Measurements from ENCODE around the gene C11orf52. TPM values are rescaled to one million over a fixed set of nuclear protein-coding genes. Genes with fewer than 3 reads are reported as not detected.

The C11orf52 gene
- total RNA-seq, 4 donors from 2014 or later: 3.5 to 7.5 (median 4.1) TPM; not detected in 1

DNA sequence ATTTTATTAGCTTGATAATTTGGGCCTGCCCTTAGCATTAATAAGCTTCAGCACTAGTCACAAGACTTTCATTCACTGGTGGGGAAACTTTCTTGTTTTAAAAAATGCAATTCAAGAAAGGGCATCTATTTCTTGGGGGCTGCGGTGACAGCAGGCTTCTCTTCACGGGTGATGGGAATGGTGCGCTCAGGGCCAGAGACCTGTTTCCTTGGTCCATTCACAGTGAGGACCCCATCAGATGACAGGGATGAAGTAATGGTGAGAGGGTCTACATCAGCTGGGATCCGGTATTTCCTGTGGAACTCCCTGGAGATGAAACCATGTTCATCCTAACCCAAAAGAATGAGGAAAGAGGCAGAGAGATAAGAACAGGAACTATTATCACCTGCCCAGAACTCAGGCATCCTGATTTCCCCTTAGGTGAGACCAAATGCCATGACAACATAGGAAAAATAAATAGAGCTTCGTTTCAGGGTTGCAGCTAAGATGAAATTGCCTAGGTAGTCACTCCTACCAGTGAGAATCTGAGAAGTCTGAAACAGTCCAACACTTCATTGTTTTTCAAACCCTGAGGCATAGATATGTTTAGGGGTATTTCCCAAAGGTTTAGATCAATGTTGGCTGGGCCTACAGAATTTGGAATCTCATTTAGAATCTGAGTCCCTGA, 9.9 kb upstream of the C11orf52 start:
- TF ChIP-seq, protein P1, sequence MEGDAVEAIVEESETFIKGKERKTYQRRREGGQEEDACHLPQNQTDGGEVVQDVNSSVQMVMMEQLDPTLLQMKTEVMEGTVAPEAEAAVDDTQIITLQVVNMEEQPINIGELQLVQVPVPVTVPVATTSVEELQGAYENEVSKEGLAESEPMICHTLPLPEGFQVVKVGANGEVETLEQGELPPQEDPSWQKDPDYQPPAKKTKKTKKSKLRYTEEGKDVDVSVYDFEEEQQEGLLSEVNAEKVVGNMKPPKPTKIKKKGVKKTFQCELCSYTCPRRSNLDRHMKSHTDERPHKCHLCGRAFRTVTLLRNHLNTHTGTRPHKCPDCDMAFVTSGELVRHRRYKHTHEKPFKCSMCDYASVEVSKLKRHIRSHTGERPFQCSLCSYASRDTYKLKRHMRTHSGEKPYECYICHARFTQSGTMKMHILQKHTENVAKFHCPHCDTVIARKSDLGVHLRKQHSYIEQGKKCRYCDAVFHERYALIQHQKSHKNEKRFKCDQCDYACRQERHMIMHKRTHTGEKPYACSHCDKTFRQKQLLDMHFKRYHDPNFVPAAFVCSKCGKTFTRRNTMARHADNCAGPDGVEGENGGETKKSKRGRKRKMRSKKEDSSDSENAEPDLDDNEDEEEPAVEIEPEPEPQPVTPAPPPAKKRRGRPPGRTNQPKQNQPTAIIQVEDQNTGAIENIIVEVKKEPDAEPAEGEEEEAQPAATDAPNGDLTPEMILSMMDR (IDR thresholded peaks at IDR 0.05; ENCODE audit: low read depth): no peak

DNA sequence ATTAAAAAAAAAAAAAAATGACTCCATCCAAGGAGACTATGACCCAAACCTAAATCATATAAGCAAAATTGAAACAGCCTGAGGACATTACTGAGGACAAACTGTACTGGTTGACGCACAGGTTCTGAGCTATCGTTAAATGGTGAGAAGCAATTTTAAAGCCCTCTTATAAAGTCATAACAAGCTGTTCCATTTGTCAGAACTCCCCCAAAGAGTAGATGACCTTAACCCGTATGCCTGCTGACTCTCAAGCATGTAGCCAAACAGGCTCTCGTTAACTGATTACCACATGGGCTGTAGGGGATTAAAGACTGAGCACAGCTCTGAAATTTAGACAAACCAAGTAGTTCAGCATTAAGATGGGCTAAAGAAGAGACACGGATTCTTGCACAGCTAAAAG, 9.3 kb upstream of the C11orf52 start:
- TF ChIP-seq, protein P1 (IDR thresholded peaks at IDR 0.05; ENCODE audit: low read depth): no peak

DNA sequence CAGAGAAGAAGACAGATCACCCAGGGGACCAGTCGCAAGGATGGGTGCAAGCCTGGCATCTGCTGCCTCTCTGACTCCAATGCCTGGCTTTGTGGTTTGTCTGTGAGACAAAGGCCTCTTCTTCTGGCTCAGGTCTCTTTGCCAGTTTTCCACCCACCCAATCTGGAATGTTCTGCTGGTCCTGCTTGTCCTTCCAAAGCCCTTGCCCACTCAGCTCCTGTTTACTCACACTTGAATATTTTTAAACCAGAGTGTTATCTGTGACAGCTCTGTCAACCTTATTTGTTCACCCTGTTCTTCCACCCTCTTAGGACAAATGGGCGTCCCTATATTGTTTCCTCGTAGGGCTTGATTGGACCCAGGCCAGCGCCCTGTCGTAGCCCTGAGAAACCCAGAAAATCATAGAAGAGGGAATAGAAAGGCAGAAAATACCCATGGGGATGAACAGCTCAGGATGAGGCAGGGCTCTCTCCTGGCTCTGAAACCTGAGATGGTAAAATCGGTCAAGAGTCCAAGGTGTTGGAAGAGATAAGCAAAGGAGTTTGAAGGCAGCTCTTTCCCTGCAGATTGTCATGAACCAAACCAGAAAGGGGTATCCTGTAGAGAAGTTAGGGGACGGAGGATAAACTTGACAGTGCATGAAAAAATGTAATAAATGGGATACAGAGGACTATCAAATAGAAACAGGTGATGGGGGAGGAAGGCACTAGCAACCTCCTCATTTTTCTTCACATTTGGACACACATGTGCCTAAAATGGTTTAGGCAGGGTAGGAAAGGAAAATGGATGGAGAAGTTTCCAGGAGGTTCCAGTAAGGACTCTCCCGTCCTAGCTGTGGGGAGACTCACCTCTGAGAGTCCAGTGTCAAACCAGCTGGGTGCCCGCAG, 7.8 kb upstream of the C11orf52 start:
- TF ChIP-seq, protein P1 (IDR thresholded peaks at IDR 0.05; ENCODE audit: low read depth): no peak

DNA sequence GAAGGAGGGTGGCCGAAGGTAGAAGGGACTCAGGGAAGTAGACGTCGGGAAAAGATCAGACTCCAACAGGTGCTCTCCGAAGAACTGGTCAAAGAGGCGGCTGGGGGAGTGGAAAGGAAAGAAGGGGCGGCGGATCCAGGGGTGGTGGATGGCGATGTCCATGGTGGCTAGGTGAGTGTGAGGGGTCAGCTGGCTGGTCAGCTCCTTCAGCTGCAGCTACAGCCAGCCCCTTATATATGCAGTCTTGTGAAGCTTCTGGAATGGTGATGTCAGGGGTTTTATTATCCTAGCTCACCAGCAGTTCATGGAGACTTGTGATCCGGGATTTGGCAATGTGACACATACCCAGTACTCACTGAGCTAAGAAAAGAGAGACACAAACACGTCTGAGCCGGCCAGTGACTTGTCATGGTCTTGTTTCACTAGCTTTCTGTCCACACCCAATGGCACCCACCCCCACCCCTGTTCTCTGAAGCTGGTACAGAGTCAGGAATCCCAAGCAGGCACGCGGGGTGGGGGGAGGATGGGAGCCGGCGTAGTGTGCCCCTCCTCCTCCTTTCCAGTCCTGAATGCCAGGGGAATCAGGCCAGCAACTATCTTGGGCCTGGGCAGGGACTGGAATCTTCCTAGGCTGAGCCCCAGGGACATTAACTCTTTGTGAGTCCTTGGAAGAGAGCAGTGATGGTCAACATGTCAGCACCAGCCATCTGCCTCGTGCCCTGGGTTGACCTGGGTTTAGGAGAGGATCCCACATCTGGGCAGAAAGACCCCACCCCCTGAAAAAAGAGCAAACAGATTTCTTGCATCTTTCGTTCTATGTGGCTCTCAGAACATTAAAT, 6.9 kb upstream of the C11orf52 start, which contains the start of gene CRYAB:
Gene CRYAB, minus strand, starts transcription at position 208 of the 839 bp plus-strand sequence. Its CDS starts 46 bp downstream, at position 162.
- TF ChIP-seq, protein P1 (IDR thresholded peaks at IDR 0.05; ENCODE audit: low read depth): no peak

DNA sequence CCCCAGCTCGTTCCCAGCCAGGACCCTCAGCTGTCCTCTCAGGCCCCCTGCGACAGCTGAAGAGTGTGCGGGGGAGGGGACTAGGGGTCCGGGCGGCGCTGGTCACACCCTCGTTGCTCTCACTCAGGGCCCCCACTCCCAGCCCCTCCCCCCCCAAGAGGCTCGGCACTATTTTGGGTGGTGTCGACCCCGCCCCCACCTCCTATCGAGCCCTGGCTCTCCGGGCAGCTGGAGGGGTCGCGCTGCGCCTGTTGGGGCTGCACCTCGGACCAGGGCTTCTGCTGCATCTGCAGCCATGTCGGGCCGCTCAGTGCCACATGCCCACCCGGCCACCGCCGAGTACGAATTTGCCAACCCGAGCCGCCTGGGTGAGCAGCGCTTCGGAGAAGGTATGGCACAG, 6.2 kb upstream of the C11orf52 start, which contains the start of gene HSPB2:
Gene HSPB2, plus strand, starts transcription at position 200 of the 400 bp plus-strand sequence. Its CDS starts 96 bp downstream, at position 296.
- TF ChIP-seq, protein P1 (IDR thresholded peaks at IDR 0.05; ENCODE audit: low read depth): no peak

DNA sequence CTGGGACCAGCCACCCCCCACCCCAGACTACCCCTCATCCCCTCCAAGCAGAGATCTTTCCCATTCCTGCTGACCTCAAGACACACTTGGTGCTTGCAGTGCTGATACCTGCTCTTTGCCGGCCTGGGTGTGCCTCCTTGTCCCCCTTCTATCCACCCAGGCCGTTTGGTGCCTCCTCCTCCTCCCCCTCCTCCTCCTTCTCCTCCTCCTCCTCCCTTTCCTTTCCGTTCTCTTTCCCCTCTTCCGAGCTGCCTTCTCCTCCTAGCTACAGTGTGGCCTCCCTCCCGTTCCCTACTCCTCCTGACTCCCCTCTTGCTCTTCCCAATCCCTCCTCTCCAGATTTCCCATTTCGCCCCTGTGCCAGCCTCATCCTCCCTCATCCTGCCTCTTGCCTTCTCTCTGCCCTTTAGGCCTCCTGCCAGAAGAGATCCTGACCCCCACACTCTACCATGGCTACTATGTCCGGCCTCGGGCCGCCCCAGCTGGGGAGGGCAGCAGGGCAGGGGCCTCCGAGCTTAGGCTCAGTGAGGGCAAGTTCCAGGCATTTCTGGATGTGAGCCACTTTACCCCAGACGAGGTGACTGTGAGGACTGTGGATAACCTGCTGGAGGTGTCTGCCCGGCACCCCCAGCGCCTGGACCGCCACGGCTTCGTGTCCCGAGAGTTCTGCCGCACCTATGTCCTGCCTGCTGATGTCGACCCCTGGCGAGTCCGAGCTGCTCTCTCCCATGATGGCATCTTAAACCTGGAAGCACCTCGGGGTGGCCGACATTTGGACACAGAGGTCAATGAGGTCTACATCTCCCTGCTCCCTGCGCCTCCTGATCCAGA, 5.5 kb upstream of the C11orf52 start:
- TF ChIP-seq, protein P1 (IDR thresholded peaks at IDR 0.05; ENCODE audit: low read depth): no peak
